CMK (cell line): ENCODE measurements around the gene KIF13A.
"Not testable (repeated sequence)": the region's sequence is repeated elsewhere in the genome, so short reads cannot be mapped to it uniquely, and the experiment has no call there.

Experiments
- DNase-seq: peaks from one replicate; pipeline ENCODE4 v3.0.0-alpha.2; 2010; ENCODE audit warnings: low read depth

Gene KIF13A

GRCh38 chr6:17968876-17969275 is 18.6 kb downstream of the KIF13A start:
- no peak for DNase-seq

- no peak for DNase-seq
Observed at GRCh38 chr6:17967668-17968518, 19.5 kb downstream of the KIF13A start.

GRCh38 chr6:17966451-17966850 is 21.0 kb downstream of the KIF13A start:
- no peak for DNase-seq

- DNase-seq, result no peak
Observed at GRCh38 chr6:17965397-17965796, 22.0 kb downstream of the KIF13A start.

GRCh38 chr6:17964633-17965032 is 22.8 kb downstream of the KIF13A start:
- no peak for DNase-seq

- DNase-seq, result peak; percentile 91
Observed at GRCh38 chr6:17962436-17963031, 24.9 kb downstream of the KIF13A start.

- no peak for DNase-seq
Observed at GRCh38 chr6:17959302-17959701, 28.1 kb downstream of the KIF13A start.

- no peak for DNase-seq
Observed at GRCh38 chr6:17957904-17958620, 29.4 kb downstream of the KIF13A start.

- DNase-seq, result no peak
Observed at GRCh38 chr6:17957498-17957897, 29.9 kb downstream of the KIF13A start.

GRCh38 chr6:17957086-17957485 is 30.3 kb downstream of the KIF13A start:
- DNase-seq, result no peak

GRCh38 chr6:17950095-17950494 is 37.3 kb downstream of the KIF13A start:
- DNase-seq, result no peak

- DNase-seq, result no peak
Observed at GRCh38 chr6:17949168-17949567, 38.3 kb downstream of the KIF13A start.

- no peak for DNase-seq
Observed at GRCh38 chr6:17948725-17949124, 38.7 kb downstream of the KIF13A start.

- not testable (repeated sequence) for DNase-seq
Observed at GRCh38 chr6:17947574-17947973, 39.9 kb downstream of the KIF13A start.

- DNase-seq, result no peak
Observed at GRCh38 chr6:17945575-17945974, 41.9 kb downstream of the KIF13A start.

- DNase-seq, result no peak
Observed at GRCh38 chr6:17945111-17945510, 42.3 kb downstream of the KIF13A start.

- no peak for DNase-seq
Observed at GRCh38 chr6:17941318-17941717, 46.1 kb downstream of the KIF13A start.

- DNase-seq, result no peak
Observed at GRCh38 chr6:17940151-17940792, 47.2 kb downstream of the KIF13A start.

GRCh38 chr6:17938901-17939300 is 48.5 kb downstream of the KIF13A start:
- no peak for DNase-seq

- DNase-seq, result no peak
Observed at GRCh38 chr6:17935188-17936149, 52.0 kb downstream of the KIF13A start.

GRCh38 chr6:17933716-17934115 is 53.7 kb downstream of the KIF13A start:
- DNase-seq, result no peak
